ENCODE results near the gene USP49. TPM values are rescaled to one million over a fixed set of nuclear protein-coding genes. Genes with fewer than 3 reads are reported as not detected.

USP49 gene
- polyA plus RNA-seq, 1 of the 3 experiments (the other 2 are of a cell fraction): 2.4 TPM

- no peaks in the 10 kb centered on the region for H3K79me2 ChIP-seq (ENCODE audit: insufficient read depth)
- H3K9ac ChIP-seq: no peak overlapping the region
- no peaks in the 10 kb centered on the region for H3K9me2 ChIP-seq
- peaks cover 0 to 17% of the 10 kb centered on the region in 2 experiments; a peak in 1 of 4 replicates for H3K4me1 ChIP-seq (ENCODE audit: control insufficient read depth in 1 of 2, insufficient read depth in 2 of 2, low read depth in 1 of 2, low read length in 1 of 2)
- DNase-seq: no peak
- no peaks in the 10 kb centered on the region for H3F3A ChIP-seq (replicated peaks; ENCODE audit: insufficient read depth)
- no peaks in the 10 kb centered on the region for H3K36me3 ChIP-seq (replicated peaks in 1 of 2; ENCODE audit: control insufficient read depth in 1 of 2, insufficient read depth in 2 of 2, low read length in 1 of 2)
- no CpG with 5 or more reads among the region's 2 CpGs for WGBS (ENCODE audit: low lambda C conversion rate)
- H3K4me2 ChIP-seq: no peak overlapping the region
- no peaks in the 10 kb centered on the region for H3K9me3 ChIP-seq
- H3K4me3 ChIP-seq (ENCODE audit: low read depth in 2 of 2, low read length in 1 of 2): no peak overlapping the region
- CTCF ChIA-PET: interaction anchor here (1.1 to 1.5 kb wide), 2 partner anchors 9 to 25 kb away, joined by 3 to 5 read pairs; partner anchors contain the start of gene TFEB
- no peak overlapping the region for H3K27ac ChIP-seq (ENCODE audit: low read depth in 2 of 2, low read length in 1 of 2)
- no peaks in the 10 kb centered on the region for H4K20me1 ChIP-seq (ENCODE audit: insufficient read depth)
- TF ChIP-seq FOXM1 (IDR thresholded peaks at IDR 0.05; ENCODE audit: low read depth) (no peak), CHD2 (IDR thresholded peaks at IDR 0.05; ENCODE audit: low read length, partially characterized antibody) (no peak), USF1 (IDR thresholded peaks at IDR 0.05; ENCODE audit: borderline replicate concordance, low read depth) (no peak), POLR2AphosphoS5 (IDR thresholded peaks at IDR 0.05; ENCODE audit: low read depth, low read length) (no peak)
- H2AFZ ChIP-seq (ENCODE audit: low read depth): no peak overlapping the region
- POLR2A ChIA-PET: no interaction called here
- no peaks in the 10 kb centered on the region for H3K27me3 ChIP-seq (ENCODE audit: insufficient read depth)
Measured at GRCh38 chr6:41759905-41760579, 135.1 kb downstream of the USP49 start.

GRCh38 chr6:41759106-41759904, 135.9 kb downstream of the USP49 start:
- Histone ChIP-seq H3K27ac (ENCODE audit: low read depth in 2 of 2, low read length in 1 of 2) (no peak overlapping the region), H4K20me1 (ENCODE audit: insufficient read depth) (no peaks in the 10 kb centered on the region), H3K4me2 (no peak overlapping the region), H3K4me1 (ENCODE audit: control insufficient read depth in 1 of 2, insufficient read depth in 2 of 2, low read depth in 1 of 2, low read length in 1 of 2) (peaks cover 0 to 16% of the 10 kb centered on the region in 2 experiments; a peak in 1 of 4 replicates), H2AFZ (ENCODE audit: low read depth) (no peak overlapping the region), H3F3A (replicated peaks; ENCODE audit: insufficient read depth) (no peaks in the 10 kb centered on the region), H3K9me2 (no peaks in the 10 kb centered on the region), H3K36me3 (replicated peaks in 1 of 2; ENCODE audit: control insufficient read depth in 1 of 2, insufficient read depth in 2 of 2, low read length in 1 of 2) (no peaks in the 10 kb centered on the region), H3K4me3 (ENCODE audit: low read depth in 2 of 2, low read length in 1 of 2) (no peak overlapping the region), H3K9me3 (no peaks in the 10 kb centered on the region), H3K27me3 (ENCODE audit: insufficient read depth) (no peaks in the 10 kb centered on the region), H3K9ac (no peak overlapping the region), H3K79me2 (ENCODE audit: insufficient read depth) (no peaks in the 10 kb centered on the region)
- ChIA-PET CTCF (interaction anchor here (1.1 to 1.5 kb wide), 2 partner anchors 10 to 24 kb away, joined by 3 to 5 read pairs; partner anchors contain the start of gene TFEB), POLR2A (interaction anchor here (0.8 to 1.0 kb wide), 2 partner anchors 8 to 11 kb away, joined by 3 to 4 read pairs; no protein-coding TSS in a partner anchor)
- no peak for DNase-seq
- WGBS (ENCODE audit: low lambda C conversion rate): 72% methylated on average over 13 of the region's 13 CpGs
- TF ChIP-seq CTCF (IDR thresholded peaks at IDR 0.05): no peak
- TF ChIP-seq REST (IDR thresholded peaks at IDR 0.05; ENCODE audit: low read depth, low read length): no peak
- TF ChIP-seq TEAD4 (IDR thresholded peaks at IDR 0.05; ENCODE audit: borderline replicate concordance, insufficient read depth): no peak
- no peak for TF ChIP-seq PBX3 (IDR thresholded peaks at IDR 0.05)
- TF ChIP-seq POLR2AphosphoS5 (IDR thresholded peaks at IDR 0.05; ENCODE audit: low read depth, low read length): no peak
- TF ChIP-seq USF2 (IDR thresholded peaks at IDR 0.05; ENCODE audit: borderline replicate concordance, low read depth, low read length): no peak
- no peak for TF ChIP-seq JUND (IDR thresholded peaks at IDR 0.05)
- no peak for TF ChIP-seq RFX5 (IDR thresholded peaks at IDR 0.05; ENCODE audit: low read length)
